SJSA1 (cell line): Measurements from ENCODE around the gene SLK. TPM values are rescaled to one million over a fixed set of nuclear protein-coding genes. Genes with fewer than 3 reads are reported as not detected.

ENCODE experiments used
- DNase-seq, 2 experiments: peaks; one replicate each; pipeline ENCODE4 v3.0.0-alpha.2; 2015 to 2020; ENCODE audit warnings: low spot score in 2 of 2, low read depth in 1 of 2
- H3K27ac ChIP-seq: fragments of 250-450 bp; sonication (Bioruptor Pico); 2 replicates; pipeline ENCODE4 v1.5.1; 2020; ENCODE audit warnings: mild to moderate bottlenecking, moderate library complexity
- H3K27me3 ChIP-seq: fragments of 250-450 bp; sonication (Bioruptor Pico); replicated peaks from 2 replicates; pipeline ENCODE4 v1.5.1; 2020; ENCODE audit warnings: mild to moderate bottlenecking, moderate library complexity
- H3K36me3 ChIP-seq: fragments of 250-450 bp; sonication (Bioruptor Pico); 2 replicates; pipeline ENCODE4 v1.5.1; 2020; ENCODE audit warnings: mild to moderate bottlenecking
- H3K4me1 ChIP-seq: fragments of 250-450 bp; sonication (Bioruptor Pico); replicated peaks from 2 replicates; pipeline ENCODE4 v1.6.1; 2021; ENCODE audit warnings: mild to moderate bottlenecking
- H3K4me3 ChIP-seq: fragments of 250-450 bp; sonication (Bioruptor Pico); 2 replicates; pipeline ENCODE4 v1.5.1; 2020; ENCODE audit warnings: mild to moderate bottlenecking
- H3K9me3 ChIP-seq: fragments of 250-450 bp; sonication (Bioruptor Pico); replicated peaks from 2 replicates; pipeline ENCODE4 v1.5.1; 2020; ENCODE audit warnings: mild to moderate bottlenecking
- total RNA-seq: library from RNA; depleted of rRNA; stranded (reverse); fragments of >200 nt; shearing (Covaris generic); gene quantifications from 2 replicates; pipeline ENCODE4 v1.2.3, GENCODE V29; 2014

SLK gene
- total RNA-seq, 1 experiment from 2014 or later, result 35.5 TPM

- H3K4me3 ChIP-seq, result no peak overlapping the region
- no peak for DNase-seq
- H3K4me1 ChIP-seq, result no peaks in the 10 kb centered on the region
- no peak overlapping the region for H3K27ac ChIP-seq
- no peaks in the 10 kb centered on the region for H3K9me3 ChIP-seq
- peaks cover 7% of the 10 kb centered on the region for H3K27me3 ChIP-seq
- H3K36me3 ChIP-seq, result no peaks in the 10 kb centered on the region
These were observed 12.4 kb upstream of the SLK start for GRCh38 chr10:103954543-103954942.

DNA sequence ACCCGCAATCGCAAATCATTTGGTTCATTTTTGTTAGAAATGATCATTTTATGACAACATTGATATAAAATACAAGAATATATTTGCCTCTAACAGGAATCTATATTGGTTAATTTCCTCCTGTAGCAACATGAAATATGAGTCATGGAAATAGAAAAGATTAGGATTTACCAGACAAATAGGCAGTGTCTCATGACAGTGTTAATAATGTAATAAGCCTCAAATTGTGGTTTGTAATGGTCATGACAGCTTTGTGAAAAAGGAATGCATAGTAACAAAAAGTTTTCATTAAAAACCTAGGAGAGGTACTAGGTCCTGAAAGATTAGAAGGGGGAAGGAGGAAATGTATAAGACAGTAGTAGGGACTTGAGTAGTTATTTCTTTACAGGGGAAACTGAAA is 7.9 kb upstream of the SLK start:
- H3K9me3 ChIP-seq, result no peaks in the 10 kb centered on the region
- H3K4me3 ChIP-seq, result no peak overlapping the region
- H3K4me1 ChIP-seq, result no peaks in the 10 kb centered on the region
- no peaks in the 10 kb centered on the region for H3K36me3 ChIP-seq
- H3K27ac ChIP-seq, result no peak overlapping the region
- H3K27me3 ChIP-seq, result peaks cover 18% of the 10 kb centered on the region
- no peak for DNase-seq

DNA sequence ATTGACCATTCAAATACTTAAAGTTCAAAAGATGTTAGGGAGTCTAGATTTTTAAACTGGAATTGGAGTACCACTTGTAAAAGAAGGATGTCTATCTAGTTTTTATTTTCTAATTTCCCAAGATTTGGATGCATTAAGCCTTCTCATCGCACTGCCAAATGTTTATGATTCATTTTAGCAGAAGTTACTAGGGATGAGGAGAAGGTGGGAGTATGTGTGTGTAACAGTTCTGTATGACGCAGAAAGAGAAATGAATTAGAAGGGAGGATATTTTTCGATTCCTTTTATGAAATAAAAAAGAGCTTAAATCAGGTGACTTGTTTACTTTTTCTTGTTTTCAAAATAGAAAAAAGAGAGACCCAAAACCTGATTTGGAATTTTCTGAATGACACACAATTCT is 6.8 kb upstream of the SLK start:
- no peak overlapping the region for H3K4me3 ChIP-seq
- no peaks in the 10 kb centered on the region for H3K4me1 ChIP-seq
- peaks cover 18% of the 10 kb centered on the region for H3K27me3 ChIP-seq
- no peaks in the 10 kb centered on the region for H3K36me3 ChIP-seq
- no peak for DNase-seq
- no peak overlapping the region for H3K27ac ChIP-seq
- H3K9me3 ChIP-seq, result no peaks in the 10 kb centered on the region

DNA sequence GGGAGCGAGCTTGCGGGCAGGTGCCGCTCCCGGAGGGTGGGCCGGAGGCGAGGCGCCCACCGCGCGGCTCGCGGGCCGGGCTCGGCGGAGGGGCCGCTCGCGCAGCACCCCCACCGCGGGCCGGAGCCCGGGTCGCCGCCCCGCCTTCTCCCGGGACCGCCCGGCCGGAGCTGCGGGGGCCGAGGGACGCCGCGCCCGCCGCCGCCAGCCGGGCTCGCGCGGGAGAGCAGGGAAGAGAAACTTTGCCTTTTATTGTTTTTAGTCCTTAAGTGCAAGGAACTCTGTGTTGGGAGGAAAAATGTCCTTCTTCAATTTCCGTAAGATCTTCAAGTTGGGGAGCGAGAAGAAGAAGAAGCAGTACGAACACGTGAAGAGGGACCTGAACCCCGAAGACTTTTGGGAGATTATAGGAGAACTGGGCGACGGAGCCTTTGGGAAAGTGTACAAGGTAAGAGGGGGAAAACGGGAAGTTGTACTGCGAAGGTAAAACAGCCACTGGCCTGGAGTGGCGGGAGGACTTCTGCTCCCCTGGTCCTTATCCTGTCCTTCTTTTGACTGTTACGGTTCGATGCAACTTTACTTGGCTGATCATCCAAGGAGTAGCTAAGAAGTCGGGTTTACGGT is 620 bp downstream of the SLK start:
- peak in 1 of 2 experiments; percentile 45 for DNase-seq
- H3K4me3 ChIP-seq, result peak overlapping the region; percentile 100
- H3K27ac ChIP-seq, result peak overlapping the region; percentile 88
- peaks cover 14% of the 10 kb centered on the region for H3K36me3 ChIP-seq
- peaks cover 3% of the 10 kb centered on the region; the same call in 1 of the 2 replicates for H3K9me3 ChIP-seq
- H3K4me1 ChIP-seq, result peaks cover 21% of the 10 kb centered on the region
- H3K27me3 ChIP-seq, result no peaks in the 10 kb centered on the region

DNA sequence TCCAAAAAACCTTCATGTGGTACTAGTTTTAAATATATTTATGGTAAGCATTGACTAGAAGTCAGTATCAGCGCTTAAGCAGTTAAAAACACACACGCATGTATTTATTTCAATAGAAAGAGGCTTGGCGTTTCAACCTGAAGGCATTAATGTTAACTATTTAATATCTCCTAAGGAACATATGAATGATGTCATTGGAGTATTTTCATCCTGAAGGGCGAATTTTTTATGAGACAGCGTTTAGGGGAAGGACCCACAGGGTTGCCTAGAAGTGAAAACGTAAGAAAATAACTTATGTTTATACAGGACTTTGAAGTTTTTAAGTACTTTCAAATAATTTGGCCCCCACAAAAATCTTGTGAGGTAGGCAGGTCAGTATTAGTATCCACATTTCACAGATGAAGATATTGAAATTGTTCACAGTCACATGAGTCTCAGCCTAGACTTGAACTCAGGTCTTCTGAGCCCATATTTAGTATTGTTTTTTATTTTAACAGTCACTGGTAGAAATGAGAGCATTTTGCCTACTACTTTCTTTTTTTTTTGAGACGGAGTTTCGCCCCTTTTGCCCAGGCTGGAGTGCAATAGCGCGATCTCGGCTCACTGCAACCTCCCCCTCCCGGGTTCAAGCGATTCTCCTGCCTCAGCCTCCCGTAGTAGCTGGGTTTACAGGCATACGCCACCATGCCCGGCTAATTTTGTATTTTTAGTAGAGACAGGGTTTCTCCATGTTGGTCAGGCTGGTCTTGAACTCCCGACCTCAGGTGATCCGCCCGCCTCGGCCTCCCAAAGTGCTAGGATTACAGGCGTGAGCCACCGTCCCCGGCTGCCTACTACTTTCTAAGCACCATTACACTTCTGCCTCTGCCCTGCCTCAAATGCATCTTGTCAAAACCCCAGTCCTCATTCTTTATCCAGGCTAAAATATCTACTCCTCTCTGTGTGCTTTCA is 1.8 kb downstream of the SLK start:
- H3K4me3 ChIP-seq, result peak overlapping the region; percentile 100
- peaks cover 21% of the 10 kb centered on the region for H3K4me1 ChIP-seq
- peaks cover 14% of the 10 kb centered on the region for H3K36me3 ChIP-seq
- peaks cover 3% of the 10 kb centered on the region; the same call in 1 of the 2 replicates for H3K9me3 ChIP-seq
- H3K27ac ChIP-seq, result no peak overlapping the region
- peak in 1 of 2 experiments; percentile 4 for DNase-seq
- no peaks in the 10 kb centered on the region for H3K27me3 ChIP-seq

DNA sequence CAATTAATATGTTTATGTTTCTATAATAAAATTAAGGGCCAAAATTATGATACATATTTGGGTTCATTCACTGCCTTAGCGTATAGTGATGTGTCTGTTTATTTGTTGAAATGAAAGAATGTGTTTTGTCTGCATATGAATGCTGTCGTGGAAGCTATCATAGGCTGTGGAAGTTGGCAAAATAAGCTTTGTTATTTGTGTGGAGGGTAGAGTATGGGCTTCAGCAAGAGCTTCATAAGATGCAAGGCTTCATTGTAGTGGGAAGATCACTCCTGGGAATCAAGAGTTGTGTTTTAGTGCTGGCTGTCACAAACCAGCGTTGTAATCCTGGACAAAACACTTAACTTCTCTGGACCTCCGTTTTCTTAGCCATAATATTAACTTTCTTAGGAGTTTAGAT is 2.5 kb downstream of the SLK start:
- Histone ChIP-seq H3K36me3 (peaks cover 14% of the 10 kb centered on the region), H3K4me3 (peak overlapping the region; percentile 8), H3K4me1 (peaks cover 21% of the 10 kb centered on the region), H3K27ac (no peak overlapping the region), H3K27me3 (no peaks in the 10 kb centered on the region), H3K9me3 (peaks cover 3% of the 10 kb centered on the region; the same call in 1 of the 2 replicates)
- DNase-seq, result no peak

- Histone ChIP-seq H3K27me3 (no peaks in the 10 kb centered on the region), H3K36me3 (peaks cover 14% of the 10 kb centered on the region), H3K9me3 (peaks cover 3% of the 10 kb centered on the region; the same call in 1 of the 2 replicates), H3K4me3 (peak overlapping the region; percentile 8; the same call in 1 of the 2 replicates), H3K4me1 (peaks cover 21% of the 10 kb centered on the region), H3K27ac (no peak overlapping the region)
- DNase-seq, result no peak
These were observed 3.1 kb downstream of the SLK start for GRCh38 chr10:103969857-103970627.

DNA sequence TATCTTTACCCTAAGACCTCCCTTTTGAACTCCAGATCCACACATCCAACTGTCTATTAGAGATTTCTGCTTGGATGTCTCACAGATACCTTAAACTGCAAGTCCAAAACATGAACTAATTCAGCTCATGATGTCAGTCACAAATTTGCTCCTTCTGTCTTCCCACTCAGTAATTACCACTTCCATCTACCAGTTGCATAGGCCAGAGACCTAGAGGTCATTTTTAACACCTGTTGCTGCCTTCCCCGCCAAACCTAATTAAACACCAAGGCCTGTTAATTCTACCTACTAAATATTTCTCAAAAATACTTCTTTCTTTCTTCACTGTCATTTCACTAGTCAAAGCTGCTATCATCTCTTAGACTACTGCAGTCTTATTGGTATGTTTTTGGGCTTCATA is 8.2 kb downstream of the SLK start:
- DNase-seq, result no peak
- Histone ChIP-seq H3K36me3 (no peaks in the 10 kb centered on the region), H3K9me3 (no peaks in the 10 kb centered on the region), H3K4me3 (no peak overlapping the region), H3K27me3 (no peaks in the 10 kb centered on the region), H3K27ac (no peak overlapping the region), H3K4me1 (no peaks in the 10 kb centered on the region; the same call in 1 of the 2 replicates)

GRCh38 chr10:103977204-103977603 is 10.3 kb downstream of the SLK start:
- H3K27ac ChIP-seq, result no peak overlapping the region
- no peaks in the 10 kb centered on the region for H3K27me3 ChIP-seq
- DNase-seq, result no peak
- no peaks in the 10 kb centered on the region for H3K4me1 ChIP-seq
- no peak overlapping the region for H3K4me3 ChIP-seq
- H3K36me3 ChIP-seq, result no peaks in the 10 kb centered on the region
- H3K9me3 ChIP-seq, result no peaks in the 10 kb centered on the region

DNA sequence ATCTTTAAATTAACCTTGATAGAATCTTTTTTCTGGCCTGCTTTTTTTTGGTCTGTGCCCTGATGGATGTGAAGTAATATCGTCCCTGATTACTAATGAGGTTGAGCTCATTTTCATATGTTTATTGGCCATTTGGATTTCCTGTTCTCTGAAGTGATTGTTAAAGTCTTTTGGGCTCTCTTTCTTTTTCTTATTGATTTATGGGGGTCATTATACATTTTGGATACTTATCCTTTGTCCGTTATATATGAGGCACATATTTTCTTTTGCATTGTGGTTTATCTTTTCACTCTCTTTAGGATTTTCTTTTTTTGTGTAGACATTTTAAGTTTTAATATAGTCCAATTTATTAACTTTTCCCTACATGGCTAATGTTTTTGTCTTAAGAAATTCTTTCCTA is 12.6 kb downstream of the SLK start:
- Histone ChIP-seq H3K9me3 (no peaks in the 10 kb centered on the region), H3K4me3 (no peak overlapping the region), H3K36me3 (no peaks in the 10 kb centered on the region), H3K27me3 (no peaks in the 10 kb centered on the region), H3K27ac (no peak overlapping the region), H3K4me1 (no peaks in the 10 kb centered on the region)
- DNase-seq, result no peak

DNA sequence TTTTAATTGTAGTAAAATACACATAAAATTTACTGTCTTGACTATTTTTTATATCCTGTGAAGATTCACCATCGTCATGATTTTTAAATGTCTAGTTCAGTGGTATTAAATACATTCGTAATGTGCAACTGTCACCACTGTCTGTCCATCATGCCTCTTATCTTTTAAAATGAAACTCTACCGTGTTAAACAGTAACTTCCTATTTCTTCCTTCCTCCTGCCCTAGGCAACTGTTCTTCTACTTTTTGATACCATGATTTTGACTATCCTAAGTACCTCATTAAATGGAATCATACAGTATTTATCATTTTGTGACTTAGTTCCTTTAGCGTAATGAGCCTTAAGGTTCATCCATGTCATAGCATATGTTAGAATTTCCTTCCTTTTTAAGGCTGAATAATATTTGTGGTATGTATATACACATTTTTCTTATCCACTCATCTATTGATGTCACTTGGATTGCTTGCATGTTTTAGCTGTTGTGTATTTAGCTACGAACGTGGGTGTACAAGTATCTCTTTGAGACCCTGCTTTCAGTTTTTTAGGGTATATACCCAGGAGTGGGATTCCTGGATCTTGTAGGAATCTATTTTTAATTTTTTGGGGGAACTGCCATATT is 13.5 kb downstream of the SLK start:
- Histone ChIP-seq H3K36me3 (no peaks in the 10 kb centered on the region), H3K27me3 (no peaks in the 10 kb centered on the region), H3K4me3 (no peak overlapping the region), H3K27ac (no peak overlapping the region), H3K4me1 (no peaks in the 10 kb centered on the region), H3K9me3 (no peaks in the 10 kb centered on the region)
- no peak for DNase-seq

DNA sequence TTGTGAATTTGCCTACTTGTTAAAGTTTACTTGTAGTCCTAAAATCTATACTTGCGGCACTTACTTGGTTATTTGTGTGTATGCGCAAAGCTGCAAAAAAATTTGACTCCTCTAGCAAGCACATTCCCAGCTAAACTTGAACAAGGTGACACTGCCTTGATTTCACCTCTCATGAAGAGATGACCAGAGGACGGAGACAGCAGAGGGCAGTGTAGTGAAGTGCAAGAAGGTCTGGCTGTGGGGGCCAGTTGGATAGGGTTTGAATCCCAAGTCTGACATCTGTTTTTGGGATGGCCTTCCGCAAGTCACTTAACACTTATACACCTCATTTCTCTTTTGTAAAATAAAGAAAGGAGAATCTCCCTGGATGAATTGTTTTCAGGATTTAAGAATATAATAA is 15.7 kb downstream of the SLK start:
- H3K4me1 ChIP-seq, result peaks cover 3% of the 10 kb centered on the region; the same call in 1 of the 2 replicates

GRCh38 chr10:103983367-103983911 is 16.5 kb downstream of the SLK start:
- H3K9me3 ChIP-seq, result no peaks in the 10 kb centered on the region
- no peak overlapping the region for H3K27ac ChIP-seq
- H3K36me3 ChIP-seq, result no peaks in the 10 kb centered on the region
- no peak overlapping the region for H3K4me3 ChIP-seq
- DNase-seq, result no peak
- H3K27me3 ChIP-seq, result no peaks in the 10 kb centered on the region
- H3K4me1 ChIP-seq, result peaks cover 3% of the 10 kb centered on the region; the same call in 1 of the 2 replicates

More for the DNA sequence above, 15.7 kb downstream of the SLK start:
- no peak for DNase-seq
- Histone ChIP-seq H3K27me3 (no peaks in the 10 kb centered on the region), H3K4me3 (no peak overlapping the region), H3K9me3 (no peaks in the 10 kb centered on the region), H3K36me3 (no peaks in the 10 kb centered on the region), H3K27ac (no peak overlapping the region)
